Left ventricle myocardium inferior (tissue), 1 donor: ENCODE results near the gene GNL1. TPM values are rescaled to one million over a fixed set of nuclear protein-coding genes. Genes with fewer than 3 reads are reported as not detected.

Source experiments
- DNase-seq: peaks from one replicate; pipeline ENCODE4 v3.0.0-alpha.2; 2020
- H3K27ac ChIP-seq: fragments of 200-600 bp; replicated peaks from 2 replicates; pipeline ENCODE4 v1.8.0; 2021
- H3K27me3 ChIP-seq: fragments of 200-600 bp; 2 replicates; pipeline ENCODE4 v1.8.0; 2021; ENCODE audit warnings: low read depth
- H3K36me3 ChIP-seq: fragments of 200-600 bp; 2 replicates; pipeline ENCODE4 v1.8.0; 2021
- H3K4me1 ChIP-seq: fragments of 200-600 bp; 2 replicates; pipeline ENCODE4 v1.8.0; 2021
- H3K4me3 ChIP-seq: fragments of 200-600 bp; 2 replicates; pipeline ENCODE4 v1.8.0; 2021; ENCODE audit warnings: mild to moderate bottlenecking, moderate library complexity
- H3K9me3 ChIP-seq: fragments of 200-600 bp; replicated peaks from 2 replicates; pipeline ENCODE4 v1.8.0; 2021
- CTCF ChIP-seq: fragments of 200-600 bp; IDR thresholded peaks from 2 replicates; pipeline ENCODE4 v1.8.0; 2021; ENCODE audit warnings: antibody characterized with exemption, mild to moderate bottlenecking, borderline replicate concordance
- intact Hi-C: fragments of 100-400 bp; cut with micrococcal nuclease; formaldehyde crosslinking; loops from one replicate; pipeline ENCODE4 v1.11.0; 2022
- microRNA-seq: library from miRNA; unstranded; fragments of <30 nt; microRNA quantifications from one replicate; pipeline ENCODE4 v1.2.0, GENCODE V29; 2020
- total RNA-seq: library from RNA; stranded (reverse); fragmentation: NEBNext Ultra II Directional; extraction: Animal tissue kit (Norgen Biotek cat#: 25700); gene quantifications from one replicate; pipeline ENCODE4 v1.2.1, GENCODE V29; 2021
- donor health status: DM: no; HTN: yes; CAD: no; lungs with severe emphysema.

Gene GNL1
- total RNA-seq, 1 donor from 2014 or later, result 18.3 TPM

DNA sequence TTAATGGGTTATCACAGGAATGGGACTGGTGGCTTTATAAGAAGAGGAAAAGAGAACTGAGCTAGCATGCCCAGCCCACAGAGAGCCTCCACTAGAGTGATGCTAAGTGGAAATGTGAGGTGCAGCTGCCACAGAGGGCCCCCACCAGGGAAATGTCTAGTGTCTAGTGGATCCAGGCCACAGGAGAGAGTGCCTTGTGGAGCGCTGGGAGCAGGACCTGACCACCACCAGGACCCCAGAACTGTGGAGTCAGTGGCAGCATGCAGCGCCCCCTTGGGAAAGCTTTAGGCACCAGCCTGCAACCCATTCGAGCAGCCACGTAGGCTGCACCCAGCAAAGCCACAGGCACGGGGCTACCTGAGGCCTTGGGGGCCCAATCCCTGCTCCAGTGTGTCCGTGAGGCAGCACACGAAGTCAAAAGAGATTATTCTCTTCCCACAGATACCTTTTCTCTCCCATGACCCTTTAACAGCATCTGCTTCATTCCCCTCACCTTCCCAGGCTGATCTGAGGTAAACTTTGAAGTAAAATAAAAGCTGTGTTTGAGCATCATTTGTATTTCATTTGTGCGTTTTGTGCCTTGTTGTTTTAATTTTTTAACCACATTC lies 62.5 kb downstream of the GNL1 start:
- no peak for TF ChIP-seq CTCF
- H3K4me3 ChIP-seq, result peak overlapping the region; percentile 99

GRCh38 chr6:30491991-30492952 lies 64.0 kb downstream of the GNL1 start:
- H3K9me3 ChIP-seq, result no peaks in the 10 kb centered on the region
- peak overlapping the region; percentile 38 for H3K27ac ChIP-seq
- intact Hi-C loops, result no loop called here
- TF ChIP-seq CTCF, result no peak
- DNase-seq, result no peak
- no peaks in the 10 kb centered on the region for H3K27me3 ChIP-seq
- H3K4me1 ChIP-seq, result peaks cover 73% of the 10 kb centered on the region
- peak overlapping the region; percentile 99 for H3K4me3 ChIP-seq
- peaks cover 40% of the 10 kb centered on the region for H3K36me3 ChIP-seq

More for the DNA sequence above, 62.5 kb downstream of the GNL1 start:
- H3K27me3 ChIP-seq, result no peaks in the 10 kb centered on the region
- intact Hi-C loops, result no loop called here
- H3K36me3 ChIP-seq, result peaks cover 40% of the 10 kb centered on the region
- no peak overlapping the region for H3K27ac ChIP-seq
- DNase-seq, result no peak
- peaks cover 73% of the 10 kb centered on the region for H3K4me1 ChIP-seq
- H3K9me3 ChIP-seq, result no peaks in the 10 kb centered on the region

Small RNA genes lying within 50 kb of the gene (microRNA-seq; reads per million reads assigned to microRNA genes)
- gene MIR877, result 7.2 reads per million, percentile 20 among the genes with 10 or more reads in this experiment

Other genes starting within 250 kb of the GNL1 start
- gene TRIM39, start 229.6 kb downstream of the GNL1 start, total RNA-seq, result 7.7 TPM
- gene RPP21, start 211.3 kb downstream of the GNL1 start, total RNA-seq, result 25.7 TPM
- 142 TPM for gene HLA-E, start 67.0 kb downstream of the GNL1 start, total RNA-seq
- 2.0 TPM for gene PRR3, start 806 bp upstream of the GNL1 start, total RNA-seq
- 38.8 TPM for gene ABCF1, start 15.0 kb upstream of the GNL1 start, total RNA-seq
- 31.5 TPM for gene PPP1R10, start 60.8 kb upstream of the GNL1 start, total RNA-seq
- gene MRPS18B, start 61.4 kb upstream of the GNL1 start, total RNA-seq, result 119 TPM
- gene ATAT1, start 70.4 kb upstream of the GNL1 start, total RNA-seq, result 2.7 TPM
- 57.3 TPM for gene C6orf136, start 90.6 kb upstream of the GNL1 start, total RNA-seq
- 22.1 TPM for gene DHX16, start 116.5 kb upstream of the GNL1 start, total RNA-seq
- 14.5 TPM for gene PPP1R18, start 130.2 kb upstream of the GNL1 start, total RNA-seq
- 3.7 TPM for gene NRM, start 134.5 kb upstream of the GNL1 start, total RNA-seq
- 14.1 TPM for gene MDC1, start 160.8 kb upstream of the GNL1 start, total RNA-seq
- 187 TPM for gene TUBB, start 163.9 kb upstream of the GNL1 start, total RNA-seq
- gene FLOT1, start 186.2 kb upstream of the GNL1 start, total RNA-seq, result 223 TPM
- gene IER3, start 188.1 kb upstream of the GNL1 start, total RNA-seq, result 41.4 TPM